Activated CD4-positive, alpha-beta T cell treated with anti-CD3 and anti-CD28 coated beads, Interleukin-2, amount 10 ng/mL, durations not matched to agents 7 days and 5 days (primary cell): ENCODE results near the gene ESRRA. TPM values are rescaled to one million over a fixed set of nuclear protein-coding genes. Genes with fewer than 3 reads are reported as not detected.

Experiments
- CTCF ChIA-PET: fragments of 350-600 bp; sonication (Branson Sonifier 250); formaldehyde crosslinking; loops from one replicate; lab custom pipeline; 2021; ENCODE audit warnings: antibody characterized with exemption; lab: Charles Lee
- POLR2A ChIA-PET: fragments of 350-600 bp; sonication (Branson Sonifier 250); formaldehyde crosslinking; loops from one replicate; lab custom pipeline; 2021; ENCODE audit warnings: antibody characterized with exemption; lab: Charles Lee
- DNase-seq: peaks from one replicate; pipeline ENCODE4 v3.0.0-alpha.2; 2020
- H3K27ac Mint-ChIP-seq: one replicate; pipeline ENCODE4 v1.8.0; 2021; ENCODE audit warnings: mild to moderate bottlenecking, moderate library complexity, mixed read lengths
- H3K27me3 Mint-ChIP-seq: one replicate; pipeline ENCODE4 v1.8.0; 2021; ENCODE audit warnings: mixed read lengths
- H3K36me3 Mint-ChIP-seq: one replicate; pipeline ENCODE4 v1.8.0; 2021; ENCODE audit warnings: low read depth, mixed read lengths
- H3K4me1 Mint-ChIP-seq: one replicate; pipeline ENCODE4 v1.8.0; 2021; ENCODE audit warnings: mixed read lengths
- H3K4me3 Mint-ChIP-seq: one replicate; pipeline ENCODE4 v1.8.0; 2021; ENCODE audit warnings: mild to moderate bottlenecking, moderate library complexity, mixed read lengths
- H3K9me3 Mint-ChIP-seq: one replicate; pipeline ENCODE4 v1.8.0; 2021; ENCODE audit warnings: mixed read lengths
- total RNA-seq, 2 experiments: library from RNA; stranded (reverse); gene quantifications; one replicate each; pipeline ENCODE4 v1.2.3, GENCODE V29; 2021

The ESRRA gene
- total RNA-seq, 2 experiments from 2014 or later: 24.8 to 32.0 TPM

DNA sequence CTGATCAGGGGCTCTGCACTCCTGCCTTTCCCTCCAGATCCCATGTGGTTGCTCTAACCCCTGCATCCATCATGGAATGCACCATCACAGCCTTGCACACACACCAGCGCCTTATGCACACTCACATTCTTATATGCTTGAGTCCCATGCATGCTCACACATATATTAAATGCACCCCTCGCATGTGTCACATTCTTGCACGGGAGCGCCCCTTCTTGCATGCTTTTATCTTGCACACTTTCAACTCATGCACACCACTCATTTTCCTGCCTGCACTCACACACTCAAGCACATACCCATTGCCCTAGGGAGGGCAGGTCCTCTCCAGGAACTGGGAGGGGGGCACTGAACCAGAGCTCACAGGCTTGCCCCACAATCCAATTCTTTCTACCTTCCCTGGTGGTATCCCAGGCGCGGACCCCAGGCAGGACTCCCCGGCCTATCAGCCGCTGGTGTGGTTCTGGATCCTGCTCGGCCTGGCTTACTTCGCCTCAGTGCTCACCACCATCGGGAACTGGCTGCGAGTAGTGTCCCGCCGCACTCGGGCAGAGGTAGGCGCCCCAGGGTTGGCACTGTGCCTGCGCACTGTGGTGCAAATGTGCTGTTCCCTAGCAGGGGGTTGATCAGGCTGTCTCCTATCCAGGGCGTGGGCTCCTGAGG is 7.5 kb upstream of the ESRRA start:
- Mint-ChIP-seq H3K9me3 (no peaks in the 10 kb centered on the region), H3K4me1 (peaks cover 22% of the 10 kb centered on the region), H3K36me3 (no peaks in the 10 kb centered on the region), H3K27ac (no peak overlapping the region), H3K4me3 (no peak overlapping the region), H3K27me3 (peaks cover 79% of the 10 kb centered on the region)
- ChIA-PET POLR2A (no interaction called here), CTCF (interaction anchor here (2.0 kb wide), 1 partner anchor 12 kb away, joined by 6 read pairs; the partner anchor contains the start of gene GPR137)
- DNase-seq: no peak

GRCh38 chr11:64298966-64299846 is 6.1 kb upstream of the ESRRA start:
- POLR2A ChIA-PET: no interaction called here
- H3K9me3 Mint-ChIP-seq: no peaks in the 10 kb centered on the region
- CTCF ChIA-PET: interaction anchor here (1.0 to 2.0 kb wide), 2 partner anchors 10 to 13 kb away, joined by 3 to 6 read pairs; partner anchors contain the start of gene GPR137
- peak overlapping the region; percentile 54 for H3K27ac Mint-ChIP-seq
- no peaks in the 10 kb centered on the region for H3K36me3 Mint-ChIP-seq
- H3K4me1 Mint-ChIP-seq: peaks cover 33% of the 10 kb centered on the region
- DNase-seq: no peak
- H3K27me3 Mint-ChIP-seq: peaks cover 65% of the 10 kb centered on the region
- H3K4me3 Mint-ChIP-seq: peak overlapping the region; percentile 25

DNA sequence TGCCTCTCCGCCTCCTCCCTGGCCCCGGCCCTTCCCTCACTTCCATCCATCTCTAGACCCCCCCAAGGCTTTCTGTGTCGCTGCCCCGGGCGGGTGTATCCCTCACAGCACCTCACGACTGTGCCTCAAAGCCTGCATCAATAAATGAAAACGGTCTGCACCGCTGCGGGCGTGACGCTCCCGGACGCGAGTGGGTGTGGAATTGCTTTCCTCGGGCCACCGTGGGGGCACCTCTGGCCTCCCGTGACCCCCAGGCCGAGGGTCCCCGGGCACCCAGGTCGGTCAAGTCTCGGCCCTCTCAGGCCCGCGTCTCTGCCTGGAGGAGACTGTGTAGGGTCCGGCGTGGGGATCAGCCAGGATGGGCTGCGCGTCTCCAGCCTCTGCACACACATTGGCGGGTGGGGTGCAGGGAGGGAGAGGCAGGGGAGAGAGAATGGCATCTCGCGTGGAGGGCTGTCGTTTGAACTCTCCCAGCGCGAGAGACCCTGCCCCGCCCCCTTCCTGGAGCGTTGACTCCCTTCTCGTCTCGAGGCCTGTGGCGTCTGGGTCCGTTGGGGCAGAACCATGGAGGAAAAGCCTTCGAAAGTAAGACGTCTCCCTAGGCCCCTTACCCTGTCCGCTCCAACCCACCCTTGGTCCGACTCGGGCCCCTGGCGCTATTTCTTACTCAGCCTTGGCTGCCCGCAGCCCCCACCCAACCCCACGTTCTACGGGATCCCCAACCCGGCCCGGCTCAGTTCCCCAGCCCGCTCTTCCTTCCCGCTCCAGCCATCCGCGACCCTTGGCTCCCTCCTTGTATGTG is 5.3 kb upstream of the ESRRA start, which contains the start of gene CATSPERZ:
Gene CATSPERZ, plus strand, starts transcription at position 512 of the 802 bp plus-strand sequence. Its CDS starts 53 bp downstream, at position 565.
- H3K27me3 Mint-ChIP-seq: peaks cover 59% of the 10 kb centered on the region
- CTCF ChIA-PET: interaction anchor here (0.7 to 5.8 kb wide), 17 partner anchors 9 to 105 kb away, joined by 3 to 92 read pairs (median 5); partner anchors contain the start of genes BAD, DNAJC4, FERMT3 and GPR137
- no peaks in the 10 kb centered on the region for H3K9me3 Mint-ChIP-seq
- POLR2A ChIA-PET: no interaction called here
- H3K27ac Mint-ChIP-seq: peak within 1 kb of the TSS; percentile 46
- H3K4me1 Mint-ChIP-seq: peaks cover 36% of the 10 kb centered on the region
- peak; percentile 20 for DNase-seq
- H3K36me3 Mint-ChIP-seq: no peaks in the 10 kb centered on the region
- peak within 1 kb of the TSS; percentile 53 for H3K4me3 Mint-ChIP-seq

DNA sequence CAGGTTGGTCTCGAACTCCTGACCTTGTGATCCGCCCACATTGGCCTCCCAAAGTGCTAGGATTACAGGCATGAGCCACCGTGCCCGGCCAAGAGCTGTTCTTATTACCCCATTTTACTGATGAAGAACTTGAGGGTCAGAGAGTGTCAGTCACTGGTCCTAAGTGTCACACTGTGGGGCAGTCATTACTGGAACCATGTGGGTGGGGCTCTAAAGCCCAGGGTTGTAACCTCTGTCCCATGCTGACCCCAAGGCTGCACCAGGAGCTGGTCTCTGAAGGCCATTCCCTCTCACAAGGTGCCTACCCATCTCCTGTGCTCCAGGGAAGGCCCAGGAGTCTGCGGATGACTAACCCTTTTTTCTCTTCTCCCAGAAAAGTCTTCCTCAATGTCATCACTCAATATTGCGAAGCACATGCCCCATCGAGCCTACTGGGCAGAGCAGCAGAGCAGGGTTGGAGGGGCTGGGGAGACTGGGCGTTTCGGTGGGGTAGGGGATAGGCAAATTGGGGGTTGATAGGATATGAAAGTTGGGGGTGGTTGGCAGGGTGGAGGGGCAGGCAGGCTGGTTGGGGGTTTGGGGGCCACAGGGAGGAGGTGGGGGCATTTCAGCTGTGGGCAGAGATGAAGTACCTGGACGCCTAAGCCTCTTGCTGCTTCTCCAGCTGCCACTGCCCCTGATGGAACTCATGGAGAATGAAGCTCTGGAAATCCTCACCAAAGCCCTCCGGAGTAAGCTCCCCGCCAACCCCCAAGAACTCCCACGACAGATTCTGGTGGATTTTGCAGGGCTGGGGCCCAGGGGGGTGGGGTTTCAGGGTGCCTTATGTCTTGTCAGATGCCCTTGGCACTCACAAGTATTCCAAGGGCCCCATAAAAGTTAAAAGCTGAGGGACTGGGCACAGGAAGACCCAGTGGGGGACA is 2.0 kb upstream of the ESRRA start:
- Mint-ChIP-seq H3K4me1 (peaks cover 42% of the 10 kb centered on the region), H3K9me3 (no peaks in the 10 kb centered on the region), H3K27me3 (peaks cover 25% of the 10 kb centered on the region), H3K4me3 (no peak overlapping the region), H3K36me3 (peaks cover 10% of the 10 kb centered on the region), H3K27ac (peak overlapping the region; percentile 41)
- DNase-seq: no peak
- POLR2A ChIA-PET: interaction anchor here (0.7 kb wide), 1 partner anchor 32 kb away, joined by 3 read pairs; no protein-coding TSS in a partner anchor
- CTCF ChIA-PET: interaction anchor here (0.7 to 5.8 kb wide), 29 partner anchors 8 to 118 kb away, joined by 3 to 92 read pairs (median 6); partner anchors contain the start of genes BAD, FERMT3, GPR137 and KCNK4

DNA sequence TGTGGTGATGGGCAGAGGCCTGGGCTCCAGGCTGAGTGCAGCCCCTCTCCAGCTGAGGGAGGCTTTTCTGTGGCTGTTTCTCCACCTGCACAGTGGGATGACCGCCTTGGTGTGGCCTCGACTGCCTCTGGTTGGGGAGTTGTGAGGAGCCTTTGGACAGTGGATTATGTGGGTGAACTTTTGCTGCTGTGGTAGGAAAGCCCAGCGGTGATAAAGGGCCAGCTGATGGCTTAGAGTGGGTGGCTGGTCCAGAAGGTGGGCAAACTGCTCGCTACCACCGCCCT is 1.4 kb upstream of the ESRRA start:
- Mint-ChIP-seq H3K27me3 (peaks cover 19% of the 10 kb centered on the region), H3K4me1 (peaks cover 42% of the 10 kb centered on the region), H3K9me3 (no peaks in the 10 kb centered on the region), H3K36me3 (peaks cover 10% of the 10 kb centered on the region), H3K27ac (peak overlapping the region; percentile 98), H3K4me3 (peak overlapping the region; percentile 82)
- CTCF ChIA-PET: interaction anchor here (0.7 to 5.8 kb wide), 28 partner anchors 8 to 151 kb away, joined by 3 to 92 read pairs (median 6); partner anchors contain the start of genes BAD, FERMT3, GPR137 and KCNK4
- POLR2A ChIA-PET: interaction anchor here (0.7 kb wide), 1 partner anchor 33 kb away, joined by 3 read pairs; no protein-coding TSS in a partner anchor
- no peak for DNase-seq

DNA sequence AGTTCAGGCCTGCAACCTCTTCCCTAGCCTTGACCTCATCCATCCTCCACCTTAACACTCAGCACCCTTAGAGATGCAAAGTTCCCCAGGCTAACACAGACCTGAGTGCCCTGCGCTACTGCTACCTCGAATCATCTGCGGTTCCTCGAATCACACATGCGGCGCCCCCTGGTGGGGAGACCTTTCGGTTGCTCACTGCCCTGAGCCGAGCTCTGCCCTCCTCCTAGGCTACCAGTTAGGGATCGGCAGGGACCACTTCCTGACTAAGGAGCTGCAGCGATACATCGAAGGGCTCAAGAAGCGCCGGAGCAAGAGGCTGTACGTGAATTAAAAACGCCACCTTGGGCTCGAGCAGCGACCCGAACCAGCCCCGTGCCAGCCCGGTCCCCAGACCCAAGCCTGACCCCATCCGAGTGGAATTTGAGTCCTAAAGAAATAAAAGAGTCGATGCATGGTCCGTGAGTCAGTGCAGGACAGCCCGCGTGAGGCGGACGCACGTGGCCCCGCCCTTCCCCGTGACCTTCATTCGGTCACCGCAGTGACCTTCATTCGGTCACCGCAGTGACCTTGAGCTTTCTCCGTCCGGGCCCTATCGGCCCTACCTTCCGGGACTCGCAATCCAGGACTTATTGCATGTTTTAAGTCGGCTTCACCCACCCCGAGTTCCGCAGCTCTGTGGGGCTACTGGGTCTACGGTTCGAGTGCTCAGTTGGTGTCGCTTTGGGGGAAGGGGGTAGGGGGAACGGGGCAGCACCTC is 830 bp upstream of the ESRRA start:
- CTCF ChIA-PET: interaction anchor here (0.7 to 5.8 kb wide), 38 partner anchors 9 to 360 kb away, joined by 3 to 92 read pairs (median 4); partner anchors contain the start of genes BAD, FERMT3, GPR137 and KCNK4
- Mint-ChIP-seq H3K9me3 (no peaks in the 10 kb centered on the region), H3K4me1 (peaks cover 44% of the 10 kb centered on the region), H3K27ac (peak overlapping the region; percentile 98), H3K27me3 (peaks cover 18% of the 10 kb centered on the region), H3K4me3 (peak overlapping the region; percentile 82), H3K36me3 (peaks cover 11% of the 10 kb centered on the region)
- DNase-seq: peak; percentile 95
- POLR2A ChIA-PET: interaction anchor here (0.5 to 0.9 kb wide), 5 partner anchors 12 to 87 kb away, joined by 3 read pairs; partner anchors contain the start of gene TRMT112

DNA sequence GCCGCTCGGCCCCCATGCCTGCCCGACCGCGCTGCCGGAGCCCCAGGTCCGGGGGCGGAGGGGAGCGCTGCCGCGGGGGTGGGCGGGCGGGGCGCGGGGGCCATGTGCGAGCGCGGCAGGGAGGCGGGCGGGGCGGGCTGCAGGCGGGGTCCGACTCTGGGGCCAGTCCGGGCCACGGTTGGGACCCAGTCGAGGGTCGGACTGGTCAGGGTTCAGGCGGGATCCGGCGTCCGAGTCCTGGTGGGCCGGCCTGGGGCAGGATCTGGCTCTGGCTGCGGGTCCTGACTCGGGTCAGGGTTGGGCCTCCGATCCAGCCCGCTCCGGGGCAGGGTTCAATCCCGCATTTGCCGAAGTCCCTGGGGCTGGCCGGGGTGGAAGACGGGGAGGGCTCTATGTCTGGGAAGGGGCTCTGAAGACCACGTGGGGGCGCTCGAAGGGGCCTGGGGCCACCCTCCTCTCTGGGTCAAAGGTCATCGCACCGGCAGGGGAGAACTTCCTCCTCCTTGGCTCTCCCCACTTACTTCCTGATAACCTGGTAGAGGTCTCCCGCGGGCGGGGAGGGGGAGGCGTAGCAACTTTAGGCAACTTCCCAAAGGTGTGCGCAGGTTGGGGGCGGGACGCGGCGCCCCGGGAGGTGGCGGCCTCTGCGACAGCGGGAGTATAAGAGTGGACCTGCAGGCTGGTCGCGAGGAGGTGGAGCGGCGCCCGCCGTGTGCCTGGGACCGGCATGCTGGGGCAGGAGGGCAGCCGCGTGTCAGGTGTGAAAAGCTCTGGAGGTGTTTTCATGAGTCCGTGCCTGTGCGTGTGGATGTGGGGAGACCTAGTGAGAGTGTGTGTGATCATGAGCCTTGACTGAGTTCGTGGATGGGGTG is 603 bp downstream of the ESRRA start:
- Mint-ChIP-seq H3K36me3 (peaks cover 11% of the 10 kb centered on the region), H3K4me1 (peaks cover 39% of the 10 kb centered on the region), H3K27ac (peak overlapping the region; percentile 92), H3K27me3 (peaks cover 5% of the 10 kb centered on the region), H3K9me3 (no peaks in the 10 kb centered on the region), H3K4me3 (peak overlapping the region; percentile 87)
- DNase-seq: peak; percentile 80
- ChIA-PET POLR2A (no interaction called here), CTCF (interaction anchor here (0.5 to 5.8 kb wide), 11 partner anchors 11 to 361 kb away, joined by 3 to 92 read pairs (median 14); partner anchors contain the start of genes BAD, FERMT3, GPR137 and KCNK4)

GRCh38 chr11:64306563-64306875 is 1.2 kb downstream of the ESRRA start:
- H3K36me3 Mint-ChIP-seq: peaks cover 11% of the 10 kb centered on the region
- H3K4me1 Mint-ChIP-seq: peaks cover 40% of the 10 kb centered on the region
- H3K9me3 Mint-ChIP-seq: no peaks in the 10 kb centered on the region
- peak overlapping the region; percentile 87 for H3K4me3 Mint-ChIP-seq
- peak overlapping the region; percentile 92 for H3K27ac Mint-ChIP-seq
- H3K27me3 Mint-ChIP-seq: peaks cover 4% of the 10 kb centered on the region
- ChIA-PET POLR2A (no interaction called here), CTCF (interaction anchor here (0.5 to 5.3 kb wide), 2 partner anchors 11 to 27 kb away, joined by 3 to 35 read pairs; partner anchors contain the start of genes PRDX5 and TRMT112)
- no peak for DNase-seq

- Mint-ChIP-seq H3K4me1 (peaks cover 40% of the 10 kb centered on the region), H3K9me3 (no peaks in the 10 kb centered on the region), H3K27me3 (no peaks in the 10 kb centered on the region), H3K27ac (peak overlapping the region; percentile 92), H3K36me3 (peaks cover 11% of the 10 kb centered on the region), H3K4me3 (peak overlapping the region; percentile 87)
- DNase-seq: no peak
- ChIA-PET CTCF (interaction anchor here (0.5 to 5.3 kb wide), 2 partner anchors 10 to 28 kb away, joined by 3 to 35 read pairs; partner anchors contain the start of genes PRDX5 and TRMT112), POLR2A (interaction anchor here (0.6 kb wide), 1 partner anchor 11 kb away, joined by 4 read pairs; the partner anchor contains the start of gene PRDX5)
These were observed 1.7 kb downstream of the ESRRA start for GRCh38 chr11:64306876-64307622.
